Spleen (tissue), 11 donors: ENCODE data around the gene HS3ST1. TPM values are rescaled to one million over a fixed set of nuclear protein-coding genes. Genes with fewer than 3 reads are reported as not detected.

Experiments used
- DNase-seq: peaks from one replicate; pipeline ENCODE4 v3.0.0-alpha.2; 2020
- H3K27ac ChIP-seq, 8 donors: fragments of 200-600 bp; sonication (generic) in 7 of 8; 1 replicate in 4 of 8; 2 replicates in 4 of 8; pipeline versions ENCODE4 v1.5.0 to v1.8.0; 2016 to 2021; ENCODE audit warnings: inconsistent platforms in 4 of 8, mild to moderate bottlenecking in 4 of 8, moderate library complexity in 1 of 8
- H3K27me3 ChIP-seq, 7 donors: fragments of 200-600 bp; sonication (generic) in 6 of 7; replicated peaks in 1 of 7; 1 replicate in 4 of 7; 2 replicates in 3 of 7; pipeline versions ENCODE4 v1.5.0 to v1.8.0; 2016 to 2021; ENCODE audit warnings: inconsistent platforms in 3 of 7, mild to moderate bottlenecking in 1 of 7
- H3K36me3 ChIP-seq, 6 donors: fragments of 200-600 bp; sonication (generic) in 5 of 6; 1 replicate in 4 of 6; 2 replicates in 2 of 6; pipeline versions ENCODE4 v1.5.0 to v1.8.0; 2016 to 2021; ENCODE audit warnings: inconsistent platforms in 2 of 6
- H3K4me1 ChIP-seq, 6 donors: fragments of 200-600 bp; sonication (generic) in 5 of 6; 1 replicate in 3 of 6; 2 replicates in 3 of 6; pipeline versions ENCODE4 v1.5.0 to v1.8.0; 2016 to 2021; ENCODE audit warnings: inconsistent platforms in 3 of 6
- H3K4me3 ChIP-seq, 8 donors: fragments of 200-600 bp; sonication (generic) in 7 of 8; 1 replicate in 4 of 8; 2 replicates in 4 of 8; pipeline versions ENCODE4 v1.5.0 to v1.8.0; 2016 to 2021; ENCODE audit warnings: inconsistent platforms in 4 of 8, mild to moderate bottlenecking in 4 of 8, moderate library complexity in 2 of 8
- H3K9me3 ChIP-seq, 8 donors: fragments of 200-600 bp; sonication (generic) in 7 of 8; 1 replicate in 4 of 8; 2 replicates in 4 of 8; pipeline versions ENCODE4 v1.5.0 to v1.8.0; 2016 to 2021; ENCODE audit warnings: inconsistent platforms in 4 of 8
- POLR2A ChIP-seq, 3 donors: fragments of 450-650 bp; IDR thresholded peaks; one replicate each; pipeline ENCODE4 v1.5.1; 2017; ENCODE audit warnings: antibody characterized with exemption in 3 of 3, mild to moderate bottlenecking in 1 of 3
- POLR2AphosphoS5 ChIP-seq, 3 donors: sonication (generic); formaldehyde crosslinking; IDR thresholded peaks; one replicate each; pipeline ENCODE4 v1.5.1; 2017; ENCODE audit warnings: antibody characterized with exemption in 3 of 3
- WGBS, 5 donors: extraction: QIAGEN DNeasy Blood & Tissue Kit in 3 of 5; methylation state at CpG; one replicate each; pipeline versions ENCODE4 v1.1.5 to v1.1.7; 2013 to 2018; 5-methylcytosine and 5-hydroxymethylcytosine counted together
- intact Hi-C: fragments of 100-400 bp; cut with DNase I; formaldehyde crosslinking; loops from one replicate; pipeline ENCODE4 v1.15.0; 2023; ENCODE audit warnings: low total_unique reads
- polyA plus RNA-seq, 3 donors: library from polyadenylated mRNA; stranded (reverse); fragments of 200-250 nt; gene quantifications; one replicate each; pipeline ENCODE4 v1.2.1, GENCODE V29; 2013
- total RNA-seq, 7 donors: library from RNA; depleted of rRNA in 3 of 7; stranded (reverse); fragments of >200 nt in 3 of 7; fragmentation: NEBNext Ultra II Directional in 4 of 7; extraction: Animal tissue kit (Norgen Biotek cat#: 25700) in 4 of 7; gene quantifications; one replicate each; pipeline versions ENCODE4 v1.1.0 to v1.2.1, GENCODE V29; 2016 to 2021
- TF ChIP-seq, protein P1 (sequence below), 11 experiments: fragments of 200-600 bp in 7 of 11; fragments of 450-650 bp in 4 of 11; sonication (generic) in 4 of 11; IDR thresholded peaks in 8 of 11; conservative IDR thresholded peaks in 3 of 11; 1 replicate in 7 of 11; 2 replicates in 4 of 11; pipeline versions ENCODE4 v1.4.0 to v1.8.0; 2016 to 2021; ENCODE audit warnings: antibody characterized with exemption in 11 of 11, inconsistent platforms in 4 of 11, mild to moderate bottlenecking in 1 of 11
- donor health status: healthy with polysubstance abuse.
- donor health status: DM: no; HTN: no; CAD: no; lungs with moderate emphysema.
- donor health status: DM: no; HTN: no; CAD: no.
- donor health status: Bipolar disorder and iron deficiency.
- donor health status: healthy.
- donor health status: DM: no; HTN: no; CAD: no.
- donor health status: DM: yes; HTN: yes; CAD: no.

The HS3ST1 gene
- total and polyA plus RNA-seq, 10 donors, result 1.8 to 7.4 (median 3.4) TPM

DNA sequence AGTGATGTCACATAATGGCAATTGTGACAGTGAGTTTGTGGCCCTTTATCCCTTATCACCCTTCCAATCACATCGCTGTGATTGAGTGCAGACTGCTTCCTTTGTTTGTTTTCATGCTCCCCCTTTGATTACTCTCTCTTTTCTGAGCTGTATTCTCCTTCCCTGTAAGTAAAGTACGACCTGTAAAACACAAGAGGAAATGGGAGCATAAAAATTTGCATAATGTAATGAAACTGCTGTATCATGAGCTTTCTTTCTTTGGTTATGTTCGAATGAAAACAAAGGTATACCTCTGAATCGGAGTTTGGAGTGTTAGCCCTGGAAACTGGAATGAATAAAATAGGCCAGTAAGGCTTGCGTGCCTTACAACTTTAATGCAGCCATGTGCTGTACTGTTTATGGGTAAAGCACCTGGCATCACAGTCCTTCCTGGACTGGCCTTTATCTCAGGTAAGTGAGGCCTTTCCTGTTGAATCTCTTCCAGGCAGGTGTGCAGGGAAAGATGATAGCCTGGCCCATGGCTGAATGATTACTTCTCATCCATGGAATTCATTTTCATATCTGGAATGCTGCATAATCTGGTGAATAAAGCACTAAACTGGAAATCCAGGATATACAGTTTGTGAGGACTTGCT, 26.6 kb upstream of the HS3ST1 start:
- Histone ChIP-seq H3K4me3 (no peak overlapping the region), H3K27me3 (no peaks in the 10 kb centered on the region), H3K27ac (no peak overlapping the region), H3K4me1 (peaks cover 0 to 8% (median 4%) of the 10 kb centered on the region in 6 donors), H3K36me3 (no peaks in the 10 kb centered on the region), H3K9me3 (peaks cover 0 to 13% (median 9%) of the 10 kb centered on the region in 8 donors)
- no peak for TF ChIP-seq POLR2A (IDR thresholded peaks at IDR 0.05)
- no peak for TF ChIP-seq POLR2AphosphoS5 (IDR thresholded peaks at IDR 0.05)
- TF ChIP-seq, protein P1, sequence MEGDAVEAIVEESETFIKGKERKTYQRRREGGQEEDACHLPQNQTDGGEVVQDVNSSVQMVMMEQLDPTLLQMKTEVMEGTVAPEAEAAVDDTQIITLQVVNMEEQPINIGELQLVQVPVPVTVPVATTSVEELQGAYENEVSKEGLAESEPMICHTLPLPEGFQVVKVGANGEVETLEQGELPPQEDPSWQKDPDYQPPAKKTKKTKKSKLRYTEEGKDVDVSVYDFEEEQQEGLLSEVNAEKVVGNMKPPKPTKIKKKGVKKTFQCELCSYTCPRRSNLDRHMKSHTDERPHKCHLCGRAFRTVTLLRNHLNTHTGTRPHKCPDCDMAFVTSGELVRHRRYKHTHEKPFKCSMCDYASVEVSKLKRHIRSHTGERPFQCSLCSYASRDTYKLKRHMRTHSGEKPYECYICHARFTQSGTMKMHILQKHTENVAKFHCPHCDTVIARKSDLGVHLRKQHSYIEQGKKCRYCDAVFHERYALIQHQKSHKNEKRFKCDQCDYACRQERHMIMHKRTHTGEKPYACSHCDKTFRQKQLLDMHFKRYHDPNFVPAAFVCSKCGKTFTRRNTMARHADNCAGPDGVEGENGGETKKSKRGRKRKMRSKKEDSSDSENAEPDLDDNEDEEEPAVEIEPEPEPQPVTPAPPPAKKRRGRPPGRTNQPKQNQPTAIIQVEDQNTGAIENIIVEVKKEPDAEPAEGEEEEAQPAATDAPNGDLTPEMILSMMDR (IDR thresholded peaks at IDR 0.05 in 8 of 11, conservative IDR thresholded peaks at IDR 0.05 in 3 of 11), result no peak
- 59 to 73% (median 66%) methylated on average over 5 of the region's 5 CpGs for WGBS, 5 donors
- no peak for DNase-seq
- intact Hi-C loops, result no loop called here

DNA sequence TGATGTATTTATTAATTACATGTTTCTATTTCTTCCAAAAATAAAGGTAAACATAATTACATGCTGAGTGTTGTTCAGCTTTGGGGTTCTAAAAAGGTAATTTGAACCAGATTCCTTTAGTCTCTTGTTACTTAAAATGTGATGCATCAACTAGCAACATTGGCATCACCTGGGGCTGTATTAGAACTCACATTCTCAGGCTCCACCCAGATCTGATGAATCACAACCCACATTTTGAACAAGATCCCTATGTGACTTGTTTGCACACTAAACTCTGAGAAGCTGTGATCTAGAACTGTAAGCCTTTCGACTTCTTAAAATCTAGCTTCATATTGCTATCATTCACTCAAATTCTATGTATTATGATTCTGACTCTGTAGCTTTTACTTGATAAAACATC, 23.0 kb upstream of the HS3ST1 start:
- WGBS, 5 donors, result 90 to 98% (median 94%) methylated on average over 1 of the region's 1 CpG

DNA sequence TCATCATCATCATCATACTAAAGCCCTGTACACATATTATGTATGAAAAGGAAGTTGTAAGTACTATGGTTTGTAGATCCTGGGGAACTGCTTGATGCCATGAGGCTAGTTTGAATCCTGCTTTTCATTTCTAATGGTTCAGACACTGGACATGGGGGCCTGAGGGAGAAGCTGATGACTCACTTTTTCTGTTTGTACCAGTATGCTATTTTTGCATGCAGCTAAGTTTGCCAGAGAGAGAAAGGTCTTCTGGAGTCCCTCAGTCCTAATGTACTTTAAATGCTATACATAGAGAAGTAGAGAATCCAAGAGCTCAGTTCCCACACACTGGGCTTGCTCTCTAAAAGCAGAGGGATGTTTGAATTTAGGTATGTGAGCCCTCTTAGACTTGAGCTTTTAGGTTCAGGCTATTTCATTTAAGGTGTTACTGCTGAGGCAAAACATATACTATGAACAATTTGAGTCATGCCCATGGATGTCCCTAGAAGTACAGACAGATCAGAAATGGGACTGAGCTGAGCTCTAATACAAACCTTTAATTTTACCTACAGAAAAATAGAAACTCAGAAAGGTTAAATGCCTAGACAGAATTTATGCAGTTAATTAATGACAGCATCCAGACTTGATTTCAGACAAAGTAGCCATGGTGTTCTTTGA, 17.6 kb upstream of the HS3ST1 start:
- no peaks in the 10 kb centered on the region for H3K4me1 ChIP-seq
- no peak overlapping the region for H3K27ac ChIP-seq
- no peak for DNase-seq
- H3K9me3 ChIP-seq, result no peaks in the 10 kb centered on the region
- intact Hi-C loops, result no loop called here
- no peaks in the 10 kb centered on the region for H3K27me3 ChIP-seq
- H3K36me3 ChIP-seq, result no peaks in the 10 kb centered on the region
- TF ChIP-seq POLR2AphosphoS5 (IDR thresholded peaks at IDR 0.05), result no peak
- TF ChIP-seq, protein P1 (IDR thresholded peaks at IDR 0.05 in 8 of 11, conservative IDR thresholded peaks at IDR 0.05 in 3 of 11), result no peak
- TF ChIP-seq POLR2A (IDR thresholded peaks at IDR 0.05), result no peak
- no peak overlapping the region for H3K4me3 ChIP-seq

More for the DNA sequence above, 23.0 kb upstream of the HS3ST1 start:
- H3K27ac ChIP-seq, result no peak overlapping the region
- H3K36me3 ChIP-seq, result no peaks in the 10 kb centered on the region
- peaks cover 0 to 8% (median 4%) of the 10 kb centered on the region in 6 donors for H3K4me1 ChIP-seq
- H3K27me3 ChIP-seq, result no peaks in the 10 kb centered on the region
- DNase-seq, result no peak
- intact Hi-C loops, result no loop called here
- H3K4me3 ChIP-seq, result no peak overlapping the region
- TF ChIP-seq, protein P1 (IDR thresholded peaks at IDR 0.05 in 8 of 11, conservative IDR thresholded peaks at IDR 0.05 in 3 of 11), result no peak
- TF ChIP-seq POLR2A (IDR thresholded peaks at IDR 0.05) (no peak), POLR2AphosphoS5 (IDR thresholded peaks at IDR 0.05) (no peak)
- no peaks in the 10 kb centered on the region for H3K9me3 ChIP-seq

DNA sequence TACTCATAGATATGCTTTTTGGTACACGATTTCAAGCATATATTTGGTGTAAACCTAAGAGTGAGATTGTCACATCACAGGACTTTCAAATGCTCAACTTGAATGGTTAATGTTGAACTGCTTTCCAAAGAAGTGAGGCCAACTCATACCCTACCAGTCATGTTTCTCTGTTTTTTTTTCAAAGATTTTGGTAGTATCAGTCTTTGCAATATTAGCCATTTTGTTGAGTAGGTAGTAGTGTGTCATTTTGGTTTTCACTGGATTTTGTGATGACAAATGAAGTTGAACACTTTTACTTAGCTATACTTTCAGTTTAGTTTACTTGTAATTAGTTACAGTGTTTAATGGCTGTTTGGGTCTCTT, 12.5 kb upstream of the HS3ST1 start:
- Histone ChIP-seq H3K4me3 (no peak overlapping the region), H3K4me1 (peaks cover 4 to 26% (median 10%) of the 10 kb centered on the region in 6 donors), H3K27ac (peak overlapping the region in 1 of 8 donors; percentile 60), H3K36me3 (no peaks in the 10 kb centered on the region), H3K27me3 (no peaks in the 10 kb centered on the region), H3K9me3 (no peaks in the 10 kb centered on the region)
- WGBS, 5 donors, result 71 to 91% (median 87%) methylated on average over 1 of the region's 1 CpG
- intact Hi-C loops, result no loop called here
- no peak for DNase-seq
- TF ChIP-seq POLR2AphosphoS5 (IDR thresholded peaks at IDR 0.05) (no peak), POLR2A (IDR thresholded peaks at IDR 0.05) (no peak)
- TF ChIP-seq, protein P1 (IDR thresholded peaks at IDR 0.05 in 8 of 11, conservative IDR thresholded peaks at IDR 0.05 in 3 of 11), result no peak
